DOHH2 (cell line): ENCODE results near the gene SIK3.

Source experiments
- CTCF ChIP-seq: fragments of 200-600 bp; sonication (generic); IDR thresholded peaks from one replicate; pipeline ENCODE4 v1.5.1; 2014; ENCODE audit warnings: antibody characterized with exemption, mild to moderate bottlenecking, low read depth, low read length; ENCODE audit not compliant: poor library complexity, severe bottlenecking
- EZH2phosphoT487 ChIP-seq: fragments of 200-600 bp; sonication (generic); IDR thresholded peaks from 2 replicates; pipeline ENCODE4 v1.6.1; 2017; ENCODE audit warnings: borderline replicate concordance, mild to moderate bottlenecking, antibody characterized with exemption, low read length, moderate library complexity, mixed read lengths

- no peak for TF ChIP-seq CTCF
- no peak for TF ChIP-seq EZH2phosphoT487
These were observed 29.8 kb downstream of the SIK3 start for GRCh38 chr11:117068303-117068860.
